Measurements from ENCODE around the gene GMDS.
"Not testable (repeated sequence)": the region's sequence is repeated elsewhere in the genome, so short reads cannot be mapped to it uniquely, and the experiment has no call there.

GMDS gene

DNA sequence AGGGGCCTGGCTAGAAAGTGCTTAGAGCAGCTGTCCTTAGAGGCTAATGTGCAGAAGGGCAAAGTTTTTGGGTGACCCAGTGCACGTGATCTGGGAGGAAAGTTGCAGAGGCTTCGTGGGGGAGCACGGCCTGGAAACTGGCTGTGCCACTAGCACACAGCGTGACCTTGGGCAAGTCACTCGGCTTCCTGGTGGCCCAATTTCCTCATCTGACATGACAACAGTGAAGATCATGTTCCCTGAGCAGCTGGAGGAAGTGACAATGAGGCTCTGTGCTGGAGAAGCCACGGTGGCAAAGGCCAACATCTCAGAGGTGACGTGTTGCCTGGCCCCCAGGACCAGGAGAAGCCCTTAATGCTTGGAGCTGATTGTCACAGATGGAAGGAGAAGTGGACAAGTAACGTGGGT is 536.2 kb downstream of the GMDS start:
- H3K4me3 ChIP-seq (ENCODE audit: low read length), result no peak overlapping the region

GRCh38 chr6:1708820-1709219 is 536.6 kb downstream of the GMDS start:
- H3K4me3 ChIP-seq (ENCODE audit: low read length), result no peak overlapping the region
- no peak for DNase-seq (ENCODE audit: low read depth, low spot score)

More for the DNA sequence above, 536.2 kb downstream of the GMDS start:
- DNase-seq (ENCODE audit: low read depth, low spot score), result no peak

DNA sequence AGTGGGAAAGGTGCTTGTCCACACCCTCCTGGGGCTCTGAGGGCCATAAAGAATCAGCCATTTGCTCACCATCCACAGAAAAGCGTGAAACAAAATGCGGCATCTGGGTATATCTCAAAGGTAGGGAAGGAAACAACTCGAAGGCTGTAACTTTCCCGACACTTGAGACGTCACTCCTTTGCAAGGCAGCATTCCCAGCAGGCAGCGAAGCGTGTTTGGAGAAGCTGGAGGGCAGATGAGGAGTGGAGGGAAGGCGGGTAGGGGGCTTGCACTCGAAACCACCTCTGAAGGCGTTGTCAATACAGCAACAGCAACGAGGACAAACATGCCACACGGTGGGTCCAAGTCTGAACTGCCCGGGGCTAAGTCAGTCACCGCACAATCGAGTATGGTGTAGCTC is 537.3 kb downstream of the GMDS start:
- no peak overlapping the region for H3K4me3 ChIP-seq (ENCODE audit: low read length)
- DNase-seq (ENCODE audit: low read depth, low spot score), result no peak

DNA sequence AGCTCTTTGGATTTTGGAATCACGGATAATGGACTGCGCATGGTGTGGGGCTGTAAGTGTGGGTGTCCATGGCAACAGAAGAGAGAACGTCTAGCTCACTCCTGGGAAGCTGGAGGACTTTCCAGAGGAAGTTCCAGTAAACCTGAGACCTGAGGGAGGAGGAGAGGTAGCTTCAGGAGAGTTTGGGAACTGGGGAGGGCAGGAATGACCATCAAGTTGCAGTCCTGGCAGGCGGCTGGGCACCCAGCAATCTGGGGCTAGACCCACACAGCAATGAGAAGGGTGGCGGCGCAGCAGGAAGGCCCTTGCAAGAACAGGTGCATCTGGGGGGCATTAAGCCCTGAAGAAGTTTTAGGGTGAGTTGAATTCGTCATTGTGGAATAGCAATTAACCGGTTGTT is 539.8 kb downstream of the GMDS start:
- no peak overlapping the region for H3K4me3 ChIP-seq (ENCODE audit: low read length)

DNA sequence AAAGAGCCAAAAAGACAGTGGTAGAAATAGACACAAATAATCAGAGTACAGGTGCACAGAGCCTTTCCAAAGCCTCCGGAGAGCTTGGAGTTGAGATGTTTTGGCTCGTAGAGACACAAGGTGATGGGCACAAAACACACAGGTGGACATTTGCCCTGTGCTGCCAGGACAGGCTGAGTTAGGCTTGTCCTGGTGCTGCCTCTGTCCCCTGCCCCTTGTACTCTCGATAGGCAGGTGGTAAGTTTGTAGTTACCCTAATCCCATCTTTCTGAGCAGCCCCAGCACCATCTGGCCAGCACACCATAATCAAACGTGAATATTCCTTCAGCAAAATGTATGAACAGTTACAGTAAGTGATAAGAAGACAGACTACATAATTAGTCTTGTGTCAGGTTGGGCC is 540.2 kb downstream of the GMDS start:
- H3K4me3 ChIP-seq (ENCODE audit: low read length), result no peak overlapping the region
- DNase-seq (ENCODE audit: low read depth, low spot score), result no peak

More for the DNA sequence above, 539.8 kb downstream of the GMDS start:
- DNase-seq (ENCODE audit: low read depth, low spot score), result no peak

DNA sequence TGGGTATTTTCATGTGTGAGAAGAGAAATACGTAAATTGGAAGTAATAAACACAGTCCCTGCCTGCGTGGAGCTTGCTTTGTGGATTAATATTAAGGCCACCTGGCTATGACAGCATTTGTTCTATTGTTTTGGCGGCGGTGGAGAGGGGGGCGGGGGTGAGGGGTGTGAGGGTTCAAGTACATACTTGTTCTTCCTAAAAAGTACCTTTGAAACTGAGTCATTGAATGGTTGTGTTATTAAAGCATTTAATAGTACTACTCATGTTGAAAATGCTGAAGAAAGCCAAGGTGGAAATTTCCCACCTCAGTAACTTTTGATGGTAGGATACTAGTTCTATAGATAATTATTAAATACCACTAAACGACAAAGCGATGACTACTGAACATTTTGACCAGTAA is 540.7 kb downstream of the GMDS start:
- DNase-seq (ENCODE audit: low read depth, low spot score), result no peak
- H3K4me3 ChIP-seq (ENCODE audit: low read length), result no peak overlapping the region

DNA sequence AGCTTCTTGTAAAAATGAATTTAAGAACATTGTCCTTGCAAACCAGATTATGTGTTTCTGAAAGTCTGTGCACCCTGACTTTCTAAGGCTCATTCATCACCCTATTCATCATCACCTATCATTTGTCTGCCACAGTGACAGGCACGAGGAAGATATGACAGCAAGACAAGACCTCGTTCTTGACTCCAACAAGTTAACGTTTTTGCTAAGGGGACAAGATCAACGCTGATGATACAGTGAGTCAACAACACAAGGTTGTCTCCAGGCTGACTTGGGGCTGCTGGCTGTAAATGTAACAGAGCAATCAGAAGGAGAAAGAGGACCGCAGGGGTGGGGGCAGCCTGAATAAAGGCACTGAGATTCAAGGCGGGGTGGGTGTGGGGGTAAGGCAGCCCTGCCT is 541.5 kb downstream of the GMDS start:
- H3K4me3 ChIP-seq (ENCODE audit: low read length), result no peak overlapping the region
- DNase-seq (ENCODE audit: low read depth, low spot score), result no peak

DNA sequence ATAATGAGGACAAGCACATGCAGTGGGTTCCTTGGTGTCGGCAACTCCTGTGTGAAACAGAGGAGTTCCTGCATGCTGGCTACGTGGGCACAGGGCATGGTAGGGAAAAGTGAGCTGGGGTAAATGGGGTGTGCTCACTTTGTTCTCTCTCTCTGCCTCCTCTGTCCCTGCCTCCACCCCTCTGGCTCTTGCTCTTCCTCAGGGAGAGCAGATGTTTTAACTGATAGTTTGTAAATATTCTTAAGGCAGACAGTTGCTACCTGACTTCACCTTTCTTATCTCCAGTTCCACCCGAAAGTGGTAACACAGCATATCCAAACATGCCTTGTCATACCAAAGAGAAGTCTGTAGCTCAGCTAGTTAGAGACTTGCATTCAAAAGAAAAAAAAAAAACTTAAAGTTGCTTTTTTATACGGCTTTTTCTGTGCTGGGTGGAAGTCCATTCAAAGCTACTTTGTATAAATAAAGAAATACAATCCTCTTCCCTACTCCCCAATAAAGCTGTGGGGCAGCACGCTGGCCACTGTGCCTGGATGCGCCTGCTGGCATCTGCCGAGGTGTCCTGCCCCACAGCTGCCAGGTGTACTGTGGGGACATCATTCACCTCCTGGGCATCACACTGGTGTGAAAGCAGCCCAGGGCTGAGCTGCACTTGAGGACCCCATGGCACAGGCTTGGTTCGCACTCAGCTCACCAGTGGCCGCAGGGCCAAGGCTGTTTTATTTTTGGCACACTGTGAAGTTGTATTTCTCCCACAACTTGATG is 542.1 kb downstream of the GMDS start:
- no peak overlapping the region for H3K4me3 ChIP-seq (ENCODE audit: low read length)
- DNase-seq (ENCODE audit: low read depth, low spot score), result no peak

DNA sequence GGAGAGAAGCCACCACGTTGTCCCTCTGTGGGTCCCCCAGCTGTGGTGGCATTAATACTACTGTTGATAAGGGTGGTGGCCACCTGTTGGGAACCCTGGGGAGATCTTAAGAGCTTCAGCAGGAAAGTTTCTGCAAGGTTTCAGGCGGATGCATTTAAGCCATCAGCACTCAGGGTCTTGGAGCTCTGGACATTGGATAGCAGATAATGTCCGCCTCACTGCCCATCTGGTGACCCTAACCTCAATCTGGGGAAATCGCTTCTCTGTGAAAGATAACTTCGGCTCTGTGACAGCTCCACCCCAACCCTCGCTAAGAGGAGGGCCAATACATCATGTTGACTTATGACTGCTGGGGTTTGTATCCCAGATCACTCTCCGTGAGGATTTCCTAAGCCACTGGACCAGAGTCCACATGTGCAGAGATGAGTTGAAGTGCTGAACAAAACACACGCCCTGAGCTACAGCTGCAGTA is 542.8 kb downstream of the GMDS start:
- no peak for DNase-seq (ENCODE audit: low read depth, low spot score)
- no peak overlapping the region for H3K4me3 ChIP-seq (ENCODE audit: low read length)

GRCh38 chr6:1701668-1702353 is 543.6 kb downstream of the GMDS start:
- no peak for DNase-seq (ENCODE audit: low read depth, low spot score)

GRCh38 chr6:1700278-1700967 is 545.0 kb downstream of the GMDS start:
- no peak overlapping the region for H3K4me3 ChIP-seq (ENCODE audit: low read length)
- DNase-seq (ENCODE audit: low read depth, low spot score), result no peak

More at GRCh38 chr6:1701668-1702353, 543.6 kb downstream of the GMDS start:
- H3K4me3 ChIP-seq (ENCODE audit: low read length), result no peak overlapping the region

GRCh38 chr6:1698527-1698926 is 546.9 kb downstream of the GMDS start:
- no peak for DNase-seq (ENCODE audit: low read depth, low spot score)
- H3K4me3 ChIP-seq (ENCODE audit: low read length), result no peak overlapping the region

- no peak overlapping the region for H3K4me3 ChIP-seq (ENCODE audit: low read length)
- DNase-seq (ENCODE audit: low read depth, low spot score), result no peak
These were observed 547.6 kb downstream of the GMDS start for GRCh38 chr6:1697688-1698351.

DNA sequence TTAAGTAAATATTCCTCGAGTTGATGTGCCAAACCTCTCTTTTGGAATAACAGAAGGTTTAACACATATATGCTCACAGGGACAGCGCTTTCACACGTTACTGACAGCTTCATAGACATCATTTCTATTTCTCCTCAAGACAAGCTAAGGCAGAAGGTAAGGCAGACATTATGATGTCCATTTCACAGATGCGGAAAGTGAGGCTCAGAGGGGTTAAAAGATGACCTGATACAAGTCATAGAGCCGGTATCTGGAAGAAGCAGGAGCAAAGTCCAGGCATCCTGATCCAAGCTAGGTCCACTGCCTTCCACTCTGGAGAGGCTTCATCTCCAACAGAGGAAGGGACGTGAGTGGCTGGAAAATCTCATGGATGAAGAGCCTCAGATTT is 548.9 kb downstream of the GMDS start:
- no peak overlapping the region for H3K4me3 ChIP-seq (ENCODE audit: low read length)

DNA sequence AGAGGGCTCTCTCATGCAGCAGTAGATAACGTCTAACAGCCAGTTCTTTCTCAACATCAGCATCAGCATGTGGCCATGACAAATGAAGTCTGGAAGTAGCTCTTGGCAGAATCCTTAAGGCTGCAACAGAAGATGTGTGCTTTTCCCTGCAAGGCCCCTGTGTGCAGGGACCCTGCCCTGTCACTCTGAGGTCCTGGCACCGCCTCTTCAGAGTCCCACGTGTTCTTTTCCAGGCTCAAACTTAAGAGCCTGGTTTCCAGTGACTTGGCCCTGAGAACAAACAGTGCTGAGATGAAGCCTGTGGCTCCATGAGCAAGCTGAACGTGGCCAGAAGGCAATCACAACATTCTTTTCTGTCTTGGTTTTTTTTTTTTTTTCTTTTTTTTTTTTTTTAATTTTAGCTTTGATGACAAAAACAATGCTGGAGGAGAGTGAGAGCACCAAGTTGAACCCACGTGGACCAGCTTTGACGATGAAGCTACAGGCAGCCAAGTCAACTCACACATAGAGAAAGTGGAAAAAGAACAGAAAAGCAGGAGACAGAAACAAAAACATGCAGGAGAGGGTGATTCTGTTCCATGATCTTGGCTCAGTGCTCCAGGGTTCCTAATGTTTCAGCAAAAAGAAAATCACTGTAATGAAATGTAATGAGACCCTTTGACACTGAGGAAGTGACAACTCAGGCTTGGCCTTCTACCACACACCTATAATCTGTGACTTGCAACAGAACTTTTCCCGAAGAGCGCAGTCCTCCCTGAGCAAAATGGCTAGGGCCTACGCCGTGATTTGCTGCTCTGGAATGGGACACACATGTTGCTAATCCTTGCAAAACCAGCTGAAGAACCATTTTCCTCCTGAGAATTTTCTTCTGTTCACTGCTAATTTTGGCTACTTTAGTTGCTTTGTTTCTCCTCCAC is 549.6 kb downstream of the GMDS start:
- no peak overlapping the region for H3K4me3 ChIP-seq (ENCODE audit: low read length)
- no peak for DNase-seq (ENCODE audit: low read depth, low spot score)

More for the DNA sequence above, 548.9 kb downstream of the GMDS start:
- no peak for DNase-seq (ENCODE audit: low read depth, low spot score)

GRCh38 chr6:1691828-1692227 is 553.6 kb downstream of the GMDS start:
- DNase-seq (ENCODE audit: low read depth, low spot score); H3K4me3 ChIP-seq (ENCODE audit: low read length): not testable (repeated sequence)

- not testable (repeated sequence) for DNase-seq (ENCODE audit: low read depth, low spot score); H3K4me3 ChIP-seq (ENCODE audit: low read length)
These were observed 554.7 kb downstream of the GMDS start for GRCh38 chr6:1690656-1691055.

GRCh38 chr6:1689141-1689540 is 556.3 kb downstream of the GMDS start:
- no peak for DNase-seq (ENCODE audit: low read depth, low spot score)

More at GRCh38 chr6:1689141-1689540, 556.3 kb downstream of the GMDS start:
- no peak overlapping the region for H3K4me3 ChIP-seq (ENCODE audit: low read length)
